NT2/D1 (cell line): Measurements from ENCODE around the gene MCM6.

Experiments used
- SUZ12 ChIP-seq: IDR thresholded peaks from 2 replicates; pipeline ENCODE4 v1.6.1; 2011; ENCODE audit not compliant: insufficient read length, insufficient read depth; ENCODE audit errors: extremely low read depth
- YY1 ChIP-seq: IDR thresholded peaks from 2 replicates; pipeline ENCODE4 v1.6.1; 2011; ENCODE audit not compliant: insufficient read length, insufficient read depth
- ZNF274 ChIP-seq: IDR thresholded peaks from 2 replicates; pipeline ENCODE4 v1.6.1; 2011; ENCODE audit warnings: mild to moderate bottlenecking, low read depth, low read length

GRCh38 chr2:135825131-135825530, 51.1 kb downstream of the MCM6 start:
- TF ChIP-seq YY1 (no peak), SUZ12 (no peak), ZNF274 (no peak)
